CD4-positive, alpha-beta T cell treated with Interleukin-6 for 4 hours (primary cell): ENCODE data around the gene PACC1.
A peak's percentile ranks its signal among the peaks of the same experiment; 100 is the strongest.
"Not testable (repeated sequence)": the region's sequence is repeated elsewhere in the genome, so short reads cannot be mapped to it uniquely, and the experiment has no call there.

Experiments
- DNase-seq: peaks from one replicate; pipeline ENCODE4 v3.0.0-alpha.2; 2020; ENCODE audit warnings: mixed read lengths

The PACC1 gene

GRCh38 chr1:212326541-212326940 is 88.1 kb downstream of the PACC1 start:
- no peak for DNase-seq

GRCh38 chr1:212323066-212323465 is 91.6 kb downstream of the PACC1 start:
- DNase-seq, result no peak

- DNase-seq, result not testable (repeated sequence)
Measured at GRCh38 chr1:212321031-212321430, 93.7 kb downstream of the PACC1 start.

GRCh38 chr1:212317916-212318315 is 96.8 kb downstream of the PACC1 start:
- no peak for DNase-seq

GRCh38 chr1:212315907-212316306 is 98.8 kb downstream of the PACC1 start:
- DNase-seq, result peak; percentile 19

- DNase-seq, result no peak
Measured at GRCh38 chr1:212315184-212315583, 99.5 kb downstream of the PACC1 start.
